Measurements from ENCODE around the gene RALGPS2. TPM values are rescaled to one million over a fixed set of nuclear protein-coding genes. Genes with fewer than 3 reads are reported as not detected.

RALGPS2 gene
- total and polyA plus RNA-seq, 9 of the 15 experiments (the other 6 are each of a cell fraction or from before 2014, with no cell fraction given): 0.28 to 6.5 (median 2.6) TPM

DNA sequence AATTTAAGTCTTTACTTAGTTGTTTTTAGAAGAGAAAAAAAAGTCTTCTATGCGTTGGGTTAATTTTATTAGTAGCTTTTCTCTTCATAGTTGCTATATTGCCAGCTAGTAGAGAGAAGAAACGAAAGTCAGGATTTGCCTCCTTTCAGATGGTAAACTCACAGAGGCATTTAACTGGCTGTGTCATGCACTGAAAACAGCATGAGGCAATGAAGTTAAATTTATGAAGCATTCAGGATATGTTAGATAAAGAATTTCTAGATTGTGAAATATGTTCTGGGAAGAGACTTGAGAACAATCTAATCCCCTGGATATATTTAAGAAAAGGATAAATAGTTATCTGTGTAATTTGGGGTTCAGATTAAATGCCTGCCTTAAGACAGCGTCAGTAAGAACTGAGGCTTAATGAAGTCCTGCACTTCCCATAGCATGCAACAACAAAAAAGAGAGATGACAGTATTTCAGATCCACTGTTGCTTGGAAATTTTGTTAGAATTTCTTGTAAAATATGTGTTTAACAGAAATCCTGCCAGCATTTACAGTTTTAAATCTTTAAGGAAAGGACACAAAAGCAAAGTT, 144.2 kb downstream of the RALGPS2 start (continued):
- TF ChIP-seq MGA (IDR thresholded peaks at IDR 0.05): no peak
- TF ChIP-seq POLR3A (IDR thresholded peaks at IDR 0.05; ENCODE audit: borderline replicate concordance, extremely low read depth, insufficient read depth, insufficient read length): no peak
- TF ChIP-seq SRF (CRISPR knock-in tag; IDR thresholded peaks at IDR 0.05): no peak
- no peak for TF ChIP-seq ZNF707 (CRISPR knock-in tag; conservative IDR thresholded peaks at IDR 0.05)
- no peak for TF ChIP-seq NR2C1 (IDR thresholded peaks at IDR 0.05)
- TF ChIP-seq NR2C1 (tag; IDR thresholded peaks at IDR 0.05): no peak
- TF ChIP-seq STAG1 (CRISPR knock-in tag; IDR thresholded peaks at IDR 0.05; ENCODE audit: borderline replicate concordance): no peak
